ENCODE results near the gene KCNMB1. TPM values are rescaled to one million over a fixed set of nuclear protein-coding genes. Genes with fewer than 3 reads are reported as not detected.

The KCNMB1 gene
- total RNA-seq, 2 experiments from 2014 or later: not detected

GRCh38 chr5:170375283-170375682 lies 13.9 kb downstream of the KCNMB1 start:
- H3K4me3 ChIP-seq (ENCODE audit: low read depth, low read length, poor library complexity, severe bottlenecking): no peak overlapping the region
- H2AFZ ChIP-seq (ENCODE audit: low read length): no peak overlapping the region
- H4K20me1 ChIP-seq (ENCODE audit: insufficient read depth, low read length): no peaks in the 10 kb centered on the region
- POLR2A ChIA-PET: no interaction called here
- no peak overlapping the region for H3K4me2 ChIP-seq (ENCODE audit: low read length)
- no peak for TF ChIP-seq CTCF (conservative IDR thresholded peaks at IDR 0.05; ENCODE audit: low read length)
- no peak for TF ChIP-seq EZH2phosphoT487 (IDR thresholded peaks at IDR 0.05; ENCODE audit: borderline replicate concordance, low read depth, low read length)
- no peaks in the 10 kb centered on the region for H3K79me2 ChIP-seq (ENCODE audit: insufficient read depth, low read depth, low read length)
- intact Hi-C loops (cut with micrococcal nuclease; ENCODE audit: unreplicated experiment): no loop called here
- no peaks in the 10 kb centered on the region for H3K4me1 ChIP-seq (ENCODE audit: insufficient read depth, low read length, poor library complexity, severe bottlenecking)
- H3K9me3 ChIP-seq (ENCODE audit: low read length): no peaks in the 10 kb centered on the region
- DNase-seq (ENCODE audit: low spot score): no peak
- no peaks in the 10 kb centered on the region for H3K36me3 ChIP-seq (ENCODE audit: insufficient read depth, low read length)
- CTCF ChIA-PET (ENCODE audit: unreplicated experiment): no interaction called here
- no peaks in the 10 kb centered on the region for H3K9me2 ChIP-seq (ENCODE audit: insufficient read depth, low read length)
- no peak overlapping the region for H3K27ac ChIP-seq (ENCODE audit: low read depth, low read length, poor library complexity, severe bottlenecking)
- no TSS peak for BruUV-seq (replicated peaks)

DNA sequence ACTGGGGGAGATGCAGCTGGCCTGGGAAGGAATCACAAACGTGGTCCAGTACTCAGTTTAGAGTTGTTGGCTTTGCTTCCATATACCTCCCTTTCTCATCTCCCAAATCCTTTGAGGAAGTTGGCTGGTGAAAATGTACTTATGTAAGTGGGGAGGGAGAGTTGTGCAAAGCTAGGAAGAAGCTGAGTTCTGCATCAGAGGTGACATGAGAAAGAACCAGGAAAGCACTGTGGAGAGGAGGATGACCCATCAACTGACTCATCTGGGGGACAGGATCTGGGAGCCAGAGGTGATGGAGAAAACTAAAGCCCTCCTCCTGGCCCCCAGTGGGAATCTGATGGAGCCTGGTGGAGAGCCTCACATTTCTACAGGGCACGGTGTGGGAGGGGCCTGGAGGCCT lies 16.2 kb downstream of the KCNMB1 start:
- H3K9me2 ChIP-seq (ENCODE audit: insufficient read depth, low read length): no peaks in the 10 kb centered on the region
- no TSS peak for BruUV-seq (replicated peaks)
- DNase-seq (ENCODE audit: low spot score): no peak
- H4K20me1 ChIP-seq (ENCODE audit: insufficient read depth, low read length): no peaks in the 10 kb centered on the region
- ChIA-PET POLR2A (no interaction called here), CTCF (ENCODE audit: unreplicated experiment) (no interaction called here)
- H3K36me3 ChIP-seq (ENCODE audit: insufficient read depth, low read length): no peaks in the 10 kb centered on the region
- no peak overlapping the region for H2AFZ ChIP-seq (ENCODE audit: low read length)
- TF ChIP-seq EZH2phosphoT487 (IDR thresholded peaks at IDR 0.05; ENCODE audit: borderline replicate concordance, low read depth, low read length) (no peak), CTCF (conservative IDR thresholded peaks at IDR 0.05; ENCODE audit: low read length) (no peak)
- no peak overlapping the region for H3K27ac ChIP-seq (ENCODE audit: low read depth, low read length, poor library complexity, severe bottlenecking)
- no peaks in the 10 kb centered on the region for H3K9me3 ChIP-seq (ENCODE audit: low read length)
- no peaks in the 10 kb centered on the region for H3K79me2 ChIP-seq (ENCODE audit: insufficient read depth, low read depth, low read length)
- no peak overlapping the region for H3K4me2 ChIP-seq (ENCODE audit: low read length)
- intact Hi-C loops (cut with micrococcal nuclease; ENCODE audit: unreplicated experiment): no loop called here
- H3K4me1 ChIP-seq (ENCODE audit: insufficient read depth, low read length, poor library complexity, severe bottlenecking): no peaks in the 10 kb centered on the region
- no peak overlapping the region for H3K4me3 ChIP-seq (ENCODE audit: low read depth, low read length, poor library complexity, severe bottlenecking)

- ChIA-PET CTCF (ENCODE audit: unreplicated experiment) (no interaction called here), POLR2A (no interaction called here)
- no peak overlapping the region for H2AFZ ChIP-seq (ENCODE audit: low read length)
- no peaks in the 10 kb centered on the region for H3K4me1 ChIP-seq (ENCODE audit: insufficient read depth, low read length, poor library complexity, severe bottlenecking)
- no peak overlapping the region for H3K4me2 ChIP-seq (ENCODE audit: low read length)
- no peaks in the 10 kb centered on the region for H3K9me2 ChIP-seq (ENCODE audit: insufficient read depth, low read length)
- no peaks in the 10 kb centered on the region for H4K20me1 ChIP-seq (ENCODE audit: insufficient read depth, low read length)
- DNase-seq (ENCODE audit: low spot score): no peak
- no peak overlapping the region for H3K27ac ChIP-seq (ENCODE audit: low read depth, low read length, poor library complexity, severe bottlenecking)
- no peaks in the 10 kb centered on the region for H3K9me3 ChIP-seq (ENCODE audit: low read length)
- H3K36me3 ChIP-seq (ENCODE audit: insufficient read depth, low read length): no peaks in the 10 kb centered on the region
- no peaks in the 10 kb centered on the region for H3K79me2 ChIP-seq (ENCODE audit: insufficient read depth, low read depth, low read length)
- TF ChIP-seq EZH2phosphoT487 (IDR thresholded peaks at IDR 0.05; ENCODE audit: borderline replicate concordance, low read depth, low read length): no peak
- TF ChIP-seq CTCF (conservative IDR thresholded peaks at IDR 0.05; ENCODE audit: low read length): no peak
- intact Hi-C loops (cut with micrococcal nuclease; ENCODE audit: unreplicated experiment): no loop called here
- no peak overlapping the region for H3K4me3 ChIP-seq (ENCODE audit: low read depth, low read length, poor library complexity, severe bottlenecking)
- BruUV-seq (replicated peaks): no TSS peak
These were observed 20.6 kb downstream of the KCNMB1 start for GRCh38 chr5:170368586-170368985.

Data from OCI-LY7 (cell line).